IPS-15b (cell line): Measurements from ENCODE around the gene GRM8.

Experiments
- H3K27me3 ChIP-seq: one replicate; pipeline ENCODE4 v1.6.1; 2013; ENCODE audit warnings: low read length; ENCODE audit not compliant: control insufficient read depth, insufficient read depth
- H3K36me3 ChIP-seq: one replicate; pipeline ENCODE4 v1.6.1; 2013; ENCODE audit warnings: low read length; ENCODE audit not compliant: control insufficient read depth, insufficient read depth
- H3K4me1 ChIP-seq: one replicate; pipeline ENCODE4 v1.6.1; 2013; ENCODE audit warnings: mild to moderate bottlenecking, low read length; ENCODE audit not compliant: control insufficient read depth, insufficient read depth
- H3K4me3 ChIP-seq: one replicate; pipeline ENCODE4 v1.5.1; 2013; ENCODE audit warnings: low read depth, low read length
- H3K9ac ChIP-seq: one replicate; pipeline ENCODE4 v1.6.1; 2013; ENCODE audit warnings: low read depth, mild to moderate bottlenecking, low read length
- H3K9me3 ChIP-seq: one replicate; pipeline ENCODE4 v1.6.1; 2013; ENCODE audit warnings: mild to moderate bottlenecking, low read length; ENCODE audit not compliant: control insufficient read depth, insufficient read depth

The GRM8 gene

DNA sequence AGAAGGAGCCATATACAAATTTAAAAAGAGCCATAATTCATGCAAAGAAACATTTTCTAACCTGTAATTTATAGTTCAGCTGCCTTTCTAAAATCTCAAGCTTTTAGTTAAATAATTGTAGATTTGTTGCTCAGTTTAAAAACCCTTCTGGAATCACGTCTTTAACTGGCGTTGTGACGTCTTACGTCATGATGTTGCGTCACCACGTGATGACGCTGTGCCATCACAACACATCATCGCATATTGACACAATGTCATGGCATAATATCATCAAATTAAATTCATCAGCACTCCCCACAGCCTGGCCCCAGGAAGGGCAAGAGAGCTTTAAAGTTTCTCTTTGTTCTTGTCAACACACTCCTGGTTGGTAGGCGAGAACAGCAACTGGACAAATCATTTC lies 194.8 kb downstream of the GRM8 start:
- H3K9ac ChIP-seq, result no peak overlapping the region
- no peaks in the 10 kb centered on the region for H3K27me3 ChIP-seq
- no peaks in the 10 kb centered on the region for H3K36me3 ChIP-seq
- no peaks in the 10 kb centered on the region for H3K4me1 ChIP-seq
- no peak overlapping the region for H3K4me3 ChIP-seq
- no peaks in the 10 kb centered on the region for H3K9me3 ChIP-seq

DNA sequence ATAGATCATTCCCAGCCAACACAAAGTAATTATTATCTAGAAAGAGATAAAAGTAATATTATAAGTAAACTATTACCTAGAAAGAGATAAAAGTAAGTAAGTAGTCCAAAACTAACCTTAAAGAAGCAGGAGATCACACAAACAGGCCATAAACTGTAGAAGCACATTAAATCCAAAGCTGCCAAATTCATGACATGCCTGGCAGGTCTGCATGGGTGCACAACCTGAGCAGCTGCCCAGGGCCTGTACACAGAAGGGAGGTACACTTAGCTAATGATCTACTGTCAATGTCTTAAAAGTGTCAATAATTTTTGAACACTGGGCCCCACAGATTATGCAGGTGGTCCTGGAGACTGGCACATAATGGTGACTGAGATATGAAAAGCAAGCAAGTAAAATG lies 196.5 kb downstream of the GRM8 start:
- H3K4me3 ChIP-seq, result no peak overlapping the region
- H3K4me1 ChIP-seq, result no peaks in the 10 kb centered on the region
- H3K9ac ChIP-seq, result no peak overlapping the region
- no peaks in the 10 kb centered on the region for H3K36me3 ChIP-seq
- H3K27me3 ChIP-seq, result no peaks in the 10 kb centered on the region
- no peaks in the 10 kb centered on the region for H3K9me3 ChIP-seq

DNA sequence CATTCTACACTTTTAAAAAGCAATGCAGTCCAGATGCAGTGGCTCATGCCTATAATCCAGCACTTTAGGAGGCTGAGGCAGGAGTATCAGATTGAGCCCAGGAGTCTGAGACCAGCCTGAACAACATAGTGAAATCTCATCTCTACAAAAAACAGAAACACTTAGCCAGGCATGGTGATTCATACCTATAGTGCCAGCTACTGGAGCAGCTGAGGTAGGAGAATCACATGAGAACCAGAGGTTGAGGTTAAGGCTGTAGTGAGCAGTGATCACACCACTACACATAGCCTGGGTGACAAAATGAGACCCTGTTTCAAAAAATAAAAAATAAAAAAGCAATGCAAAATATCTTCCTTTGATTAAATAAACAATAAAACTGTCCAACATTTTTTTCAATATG lies 205.2 kb downstream of the GRM8 start:
- Histone ChIP-seq H3K4me1 (no peaks in the 10 kb centered on the region), H3K27me3 (no peaks in the 10 kb centered on the region), H3K9me3 (no peaks in the 10 kb centered on the region), H3K4me3 (no peak overlapping the region), H3K36me3 (no peaks in the 10 kb centered on the region), H3K9ac (no peak overlapping the region)

DNA sequence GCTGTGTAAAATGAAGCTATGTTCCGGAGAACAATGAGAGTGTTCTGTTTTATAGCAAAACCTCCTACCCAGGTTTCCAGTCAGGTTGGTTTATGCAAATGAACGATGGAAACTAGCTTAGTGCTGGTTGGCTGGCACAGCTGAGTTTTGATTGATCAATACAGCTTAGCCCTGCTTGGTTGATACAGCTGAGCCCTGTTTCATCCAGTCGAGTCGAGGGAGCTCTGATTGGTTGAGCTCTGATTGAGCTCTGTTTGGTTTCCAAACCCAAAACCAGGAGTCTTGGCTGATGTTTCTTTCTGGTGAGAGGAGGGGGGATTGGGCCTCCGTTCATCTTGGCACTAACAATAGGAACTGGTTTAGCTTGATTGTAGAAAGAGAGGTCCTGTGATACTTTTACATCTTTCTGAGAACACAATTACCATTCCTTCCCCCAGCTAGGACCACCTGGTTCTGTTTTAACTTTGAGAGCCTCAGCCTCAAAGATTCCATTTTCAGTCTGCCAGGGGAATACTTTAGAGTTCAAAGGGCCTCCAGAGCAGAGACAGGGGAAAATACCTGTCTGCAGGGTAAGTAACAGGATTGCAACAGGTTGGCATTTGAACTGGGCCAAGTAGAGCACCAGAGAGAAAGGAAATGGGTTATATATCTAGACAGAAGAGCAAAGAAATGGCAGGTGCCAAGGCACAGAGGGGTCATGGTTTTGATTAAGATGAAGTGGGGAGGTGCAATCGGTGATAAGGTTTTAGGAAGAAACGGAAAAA lies 210.9 kb downstream of the GRM8 start:
- H3K9me3 ChIP-seq, result no peaks in the 10 kb centered on the region
- no peaks in the 10 kb centered on the region for H3K27me3 ChIP-seq
- H3K36me3 ChIP-seq, result no peaks in the 10 kb centered on the region
- H3K9ac ChIP-seq, result no peak overlapping the region
- no peaks in the 10 kb centered on the region for H3K4me1 ChIP-seq
- H3K4me3 ChIP-seq, result no peak overlapping the region

DNA sequence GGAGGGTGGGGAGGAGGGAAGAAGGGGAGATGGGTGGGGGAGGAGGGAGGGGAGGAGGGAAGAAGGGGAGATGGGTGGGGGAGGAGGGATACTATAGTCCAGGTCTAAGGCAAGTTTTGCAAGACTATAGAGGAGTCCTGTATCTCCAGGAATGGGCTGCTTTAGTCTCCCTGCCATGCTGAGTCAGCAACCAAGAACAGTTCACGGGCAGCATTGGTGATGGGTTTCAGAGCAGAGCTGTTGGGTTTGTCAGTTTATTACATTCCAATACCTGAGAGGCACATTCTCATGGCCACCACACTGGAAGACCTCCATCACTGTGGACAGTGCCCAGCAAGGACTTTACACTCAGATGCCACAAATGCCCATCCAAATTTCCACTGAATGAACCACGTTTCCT lies 212.7 kb downstream of the GRM8 start:
- no peak overlapping the region for H3K4me3 ChIP-seq
- no peaks in the 10 kb centered on the region for H3K4me1 ChIP-seq
- no peaks in the 10 kb centered on the region for H3K9me3 ChIP-seq
- H3K9ac ChIP-seq, result no peak overlapping the region
- no peaks in the 10 kb centered on the region for H3K36me3 ChIP-seq
- H3K27me3 ChIP-seq, result no peaks in the 10 kb centered on the region

DNA sequence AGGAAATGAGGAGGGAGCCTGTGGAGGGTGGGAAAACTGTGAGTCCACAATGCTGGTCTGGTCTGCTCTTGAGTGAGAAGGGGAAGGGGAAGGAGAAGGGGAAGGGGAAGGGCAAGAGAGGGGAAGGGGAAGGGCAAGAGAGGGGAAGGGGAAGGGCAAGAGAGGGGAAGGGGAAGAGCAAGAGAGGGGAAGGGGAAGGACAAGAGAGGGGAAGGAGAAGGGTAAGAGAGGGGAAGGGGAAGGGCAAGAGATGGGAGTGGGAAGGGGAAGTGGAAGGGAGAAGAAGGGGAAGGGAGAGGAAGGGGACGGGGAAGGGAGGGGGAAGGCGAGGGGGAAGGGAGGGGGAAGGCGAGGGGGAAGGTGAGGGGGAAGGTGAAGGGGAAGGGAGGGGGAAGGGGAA lies 213.2 kb downstream of the GRM8 start:
- Histone ChIP-seq H3K36me3 (no peaks in the 10 kb centered on the region), H3K9me3 (no peaks in the 10 kb centered on the region), H3K27me3 (no peaks in the 10 kb centered on the region), H3K4me3 (no peak overlapping the region), H3K4me1 (no peaks in the 10 kb centered on the region), H3K9ac (no peak overlapping the region)

DNA sequence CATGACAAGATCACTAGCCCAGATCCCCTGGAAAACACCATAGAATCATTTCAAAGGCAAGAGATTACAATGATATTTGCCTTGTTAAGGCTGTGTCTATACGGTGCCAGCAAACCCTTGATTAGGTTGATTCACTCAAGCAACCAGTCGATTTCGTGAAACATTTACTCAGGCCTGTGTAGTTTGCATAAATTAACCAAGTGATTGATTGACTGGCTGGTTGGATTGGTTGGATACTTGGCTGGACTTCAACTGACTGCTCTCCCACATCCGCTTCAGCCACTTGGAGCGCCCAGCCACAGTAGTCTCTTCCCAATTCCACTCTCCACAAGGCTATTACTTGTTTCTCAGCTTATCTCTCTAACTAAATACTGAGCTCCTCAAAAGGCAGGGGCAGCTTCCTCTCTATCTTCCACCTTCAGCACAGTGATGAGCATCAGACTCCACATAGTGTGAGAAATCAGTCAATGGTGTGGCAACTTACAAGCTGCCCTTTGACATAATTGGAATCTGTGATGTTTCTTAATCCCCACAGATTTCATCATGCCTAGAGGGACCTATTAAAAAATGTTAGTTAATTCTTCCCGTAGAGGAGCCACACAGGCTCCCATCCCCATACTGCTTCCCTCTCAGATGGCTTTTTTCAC lies 217.4 kb downstream of the GRM8 start:
- Histone ChIP-seq H3K36me3 (no peaks in the 10 kb centered on the region), H3K27me3 (no peaks in the 10 kb centered on the region), H3K9ac (no peak overlapping the region), H3K9me3 (no peaks in the 10 kb centered on the region), H3K4me1 (no peaks in the 10 kb centered on the region), H3K4me3 (no peak overlapping the region)

DNA sequence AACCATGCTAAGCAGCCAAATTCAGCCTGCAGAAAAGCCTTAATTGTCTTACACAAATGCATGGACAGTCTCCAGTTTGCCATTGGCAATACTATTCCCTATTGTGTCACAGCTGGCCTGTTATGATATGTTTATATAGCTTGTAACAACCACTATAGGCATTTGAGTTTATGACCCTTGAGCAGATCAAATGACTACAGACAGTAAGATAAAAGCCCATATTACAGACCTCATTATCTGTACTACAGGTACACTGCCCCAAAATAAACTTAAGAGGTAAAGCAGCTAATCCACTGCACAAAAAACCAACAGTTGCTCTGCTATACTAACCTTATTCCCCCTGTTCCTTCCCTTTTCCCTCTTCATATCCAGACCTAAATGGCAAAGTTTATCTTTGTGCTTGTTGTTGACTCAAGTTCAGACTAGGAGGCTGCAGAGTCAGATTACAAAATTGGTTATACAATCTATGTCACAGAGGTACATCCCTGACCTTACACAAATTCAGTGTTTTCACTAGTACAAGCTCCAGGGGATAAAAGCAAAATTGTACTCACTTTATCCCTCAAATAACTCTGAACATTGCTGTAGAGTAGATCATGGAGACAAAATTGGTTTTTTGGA lies 218.4 kb downstream of the GRM8 start:
- Histone ChIP-seq H3K9ac (no peak overlapping the region), H3K4me3 (no peak overlapping the region), H3K4me1 (no peaks in the 10 kb centered on the region), H3K36me3 (no peaks in the 10 kb centered on the region), H3K27me3 (no peaks in the 10 kb centered on the region), H3K9me3 (no peaks in the 10 kb centered on the region)

DNA sequence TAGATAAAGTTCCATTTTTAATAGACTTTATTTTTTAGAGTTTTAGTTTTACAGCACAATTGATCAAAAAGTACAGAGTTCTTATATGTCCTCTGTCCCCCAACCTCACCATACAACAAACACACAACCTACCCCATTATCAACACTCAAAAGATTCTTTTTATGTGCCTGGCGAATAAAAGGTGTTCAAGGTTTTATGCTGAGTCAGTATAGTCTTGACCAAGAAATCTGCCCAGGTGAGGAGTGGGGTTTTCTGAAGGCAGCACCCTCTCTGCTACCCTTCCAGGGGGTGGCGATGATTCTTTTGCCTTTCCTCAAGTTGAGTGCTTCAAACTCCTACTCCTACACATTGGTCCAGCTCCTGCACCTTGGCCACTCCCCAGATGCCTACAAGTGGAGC lies 222.9 kb downstream of the GRM8 start:
- H3K9me3 ChIP-seq, result no peaks in the 10 kb centered on the region

DNA sequence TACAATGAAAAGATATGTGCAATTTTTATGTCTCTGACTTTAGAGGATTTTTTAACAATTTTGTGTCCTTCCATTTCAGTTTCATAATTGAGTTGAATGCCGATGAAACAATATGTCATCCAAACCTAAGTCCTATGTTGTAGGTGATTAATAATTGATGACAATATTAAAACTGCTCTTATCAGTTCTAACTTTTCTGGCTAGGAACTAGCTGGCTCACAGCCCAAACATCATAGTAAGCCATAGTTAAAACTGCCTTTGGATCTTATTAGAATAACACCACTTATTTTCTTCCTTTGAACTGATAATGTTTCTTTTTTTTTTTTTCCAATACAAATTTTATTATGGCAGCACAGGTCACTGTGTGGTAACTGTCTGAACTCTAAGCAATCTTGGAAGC lies 230.9 kb downstream of the GRM8 start:
- Histone ChIP-seq H3K9ac (no peak overlapping the region), H3K27me3 (no peaks in the 10 kb centered on the region), H3K36me3 (no peaks in the 10 kb centered on the region), H3K9me3 (no peaks in the 10 kb centered on the region), H3K4me1 (no peaks in the 10 kb centered on the region), H3K4me3 (no peak overlapping the region)

More for the DNA sequence above, 222.9 kb downstream of the GRM8 start:
- Histone ChIP-seq H3K4me1 (no peaks in the 10 kb centered on the region), H3K9ac (no peak overlapping the region), H3K36me3 (no peaks in the 10 kb centered on the region), H3K4me3 (no peak overlapping the region), H3K27me3 (no peaks in the 10 kb centered on the region)

DNA sequence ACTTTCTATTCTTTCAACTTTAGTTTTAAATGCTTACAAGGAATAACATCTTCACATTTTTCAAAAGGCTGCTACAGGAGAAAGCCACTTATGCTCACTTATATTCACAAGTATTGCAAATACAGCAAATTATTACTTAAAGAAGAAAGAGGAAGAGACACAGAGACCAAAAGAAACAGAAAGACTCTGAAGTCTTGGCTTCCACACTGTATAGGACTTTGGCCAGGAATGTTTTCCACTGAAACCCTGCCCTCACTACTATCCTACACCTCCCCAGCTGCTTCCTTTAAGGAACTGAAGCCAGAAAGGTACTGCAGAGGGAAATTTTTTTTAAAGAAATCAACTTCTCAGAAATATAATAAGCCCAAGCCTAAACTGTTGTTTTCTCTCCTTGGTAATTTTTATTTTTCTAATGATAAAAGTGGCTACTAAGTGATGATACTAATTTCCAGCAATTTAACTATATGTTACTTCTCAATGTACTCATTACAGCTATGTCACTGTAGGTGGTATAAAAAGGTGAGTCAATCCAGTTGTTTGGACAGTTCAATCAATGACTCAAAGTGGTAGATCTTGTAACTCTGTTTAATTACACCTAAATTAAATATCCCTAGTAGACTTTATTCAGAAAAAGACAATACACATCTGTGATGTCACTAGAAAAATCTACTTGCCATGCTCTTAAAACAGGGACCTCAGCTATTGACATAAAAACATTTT lies 231.6 kb downstream of the GRM8 start:
- H3K9me3 ChIP-seq, result no peaks in the 10 kb centered on the region
- no peak overlapping the region for H3K9ac ChIP-seq
- no peaks in the 10 kb centered on the region for H3K36me3 ChIP-seq
- H3K27me3 ChIP-seq, result no peaks in the 10 kb centered on the region
- no peak overlapping the region for H3K4me3 ChIP-seq
- no peaks in the 10 kb centered on the region for H3K4me1 ChIP-seq
